Ovary (tissue), 3 donors: Measurements from ENCODE around the gene ZNF511.

Experiments
- CTCF ChIP-seq, 3 donors: fragments of 450-650 bp in 2 of 3; fragments of 200-600 bp in 1 of 3; IDR thresholded peaks; one replicate each; pipeline versions ENCODE4 v1.5.1 to v1.8.0; 2016 to 2022; ENCODE audit warnings: antibody characterized with exemption in 3 of 3, mild to moderate bottlenecking in 1 of 3
- EP300 ChIP-seq: sonication (generic); formaldehyde crosslinking; IDR thresholded peaks from one replicate; pipeline ENCODE4 v1.6.1; 2017; ENCODE audit warnings: antibody characterized with exemption
- POLR2A ChIP-seq: fragments of 450-650 bp; IDR thresholded peaks from one replicate; pipeline ENCODE4 v1.6.1; 2017; ENCODE audit warnings: antibody characterized with exemption, mild to moderate bottlenecking, moderate library complexity
- donor health status: DM: no; HTN: no; CAD: no.

- TF ChIP-seq POLR2A (no peak), CTCF (IDR thresholded peaks at IDR 0.05) (no peak), EP300 (no peak)
These were observed 2.9 kb downstream of the ZNF511 start for GRCh38 chr10:133311570-133311969.
